NCI-H2029 (cell line): ENCODE measurements around the gene APOB.

Source experiments
- DNase-seq: peaks from one replicate; lab custom pipeline; 2025; lab: John Stamatoyannopoulos, UW

APOB gene

DNA sequence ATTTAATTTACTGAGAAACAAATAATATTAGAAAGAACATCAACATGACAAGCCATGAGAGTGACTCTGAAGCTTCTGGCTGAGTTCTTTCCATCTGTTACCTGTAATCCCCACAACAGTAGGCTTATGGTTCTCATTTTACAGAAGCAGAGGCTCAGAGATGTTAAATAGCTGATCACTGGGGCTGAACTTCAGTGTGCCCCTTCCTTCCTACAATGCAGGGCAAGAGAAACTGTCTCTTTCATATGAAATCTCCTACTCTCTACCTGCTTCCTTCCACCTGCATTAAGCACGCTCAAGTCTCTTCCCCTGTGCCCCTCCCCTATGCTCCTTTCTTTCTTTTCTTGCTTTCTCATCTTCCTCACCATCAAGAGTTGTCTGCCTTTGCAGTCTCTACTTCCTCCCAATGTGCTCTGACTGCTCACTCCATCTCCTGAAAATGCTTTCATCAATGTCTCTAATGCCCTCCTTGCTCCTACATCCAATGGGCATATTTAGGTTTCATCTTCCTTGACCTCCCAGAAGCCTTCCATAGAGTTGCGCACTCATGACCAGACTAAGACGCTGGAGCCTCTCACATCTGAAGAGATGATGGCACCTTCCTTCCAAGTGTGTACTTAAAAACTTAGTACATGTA, 23.7 kb downstream of the APOB start:
- DNase-seq, result no peak

DNA sequence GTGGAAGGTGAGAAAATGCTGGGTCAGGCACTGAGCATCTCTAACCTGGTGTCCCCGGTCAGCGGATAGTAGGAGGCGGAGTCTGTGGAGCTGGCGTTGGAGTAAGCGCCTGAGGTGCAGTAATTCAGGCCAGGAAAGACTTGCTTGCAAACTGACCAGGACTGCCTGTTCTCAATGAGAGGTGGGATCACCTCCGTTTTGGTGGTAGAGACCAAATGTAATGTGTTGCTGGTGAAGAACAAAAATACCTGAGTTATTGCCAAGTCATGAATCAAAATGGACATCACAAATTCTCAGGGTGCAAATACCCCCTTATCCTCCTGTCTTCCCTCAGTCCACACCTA, 24.2 kb downstream of the APOB start:
- no peak for DNase-seq

DNA sequence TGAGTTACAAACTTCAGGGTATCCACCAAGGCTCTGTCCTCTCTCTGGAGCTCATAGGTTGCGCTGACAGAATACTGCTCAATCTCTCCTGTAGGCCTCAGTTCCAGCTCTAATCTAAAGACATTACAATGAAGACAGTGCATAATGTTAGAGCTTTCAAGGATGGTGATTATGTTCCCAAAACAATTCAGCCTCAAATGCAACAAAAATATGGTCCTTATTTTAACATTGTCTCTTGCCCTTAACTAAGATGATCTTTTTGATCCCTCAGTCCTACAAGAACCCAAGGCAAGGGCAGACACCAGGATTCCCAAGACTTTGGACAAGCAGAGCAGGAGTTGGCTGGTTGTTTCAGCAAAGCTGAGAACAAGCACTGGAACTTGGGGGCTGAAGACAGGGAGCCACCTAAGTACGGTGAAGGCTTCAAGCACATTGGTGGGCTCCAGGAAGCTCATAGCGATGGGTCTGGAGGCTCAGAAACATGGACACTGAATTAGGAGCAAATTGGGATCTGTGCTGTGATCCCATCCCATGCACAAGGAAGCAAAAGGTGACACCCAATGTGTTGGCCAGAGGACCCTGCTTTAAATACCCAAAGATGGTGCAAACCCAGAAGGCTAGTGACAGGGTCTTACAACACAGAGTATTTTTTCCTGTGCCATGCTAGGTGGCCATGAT, 24.7 kb downstream of the APOB start:
- DNase-seq, result no peak

DNA sequence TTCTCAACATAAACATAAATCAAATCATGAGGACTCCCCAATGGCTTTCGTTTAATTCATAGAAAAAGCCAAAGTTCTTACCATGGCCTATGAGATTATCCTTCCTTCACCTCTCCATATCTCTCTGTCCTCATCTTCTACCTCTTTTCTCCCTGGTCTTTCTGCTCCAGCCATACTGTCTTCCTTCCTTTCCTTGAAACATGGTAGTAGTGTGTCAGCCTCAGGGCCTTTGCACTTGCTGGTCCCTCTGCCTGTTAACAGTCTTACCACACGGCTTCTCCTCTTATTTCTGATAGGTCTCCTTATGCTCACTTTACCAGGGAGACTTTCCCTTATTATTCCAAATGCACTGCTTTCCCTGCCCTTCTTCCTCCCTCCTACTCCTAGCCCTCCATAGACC, 25.6 kb downstream of the APOB start:
- no peak for DNase-seq

DNA sequence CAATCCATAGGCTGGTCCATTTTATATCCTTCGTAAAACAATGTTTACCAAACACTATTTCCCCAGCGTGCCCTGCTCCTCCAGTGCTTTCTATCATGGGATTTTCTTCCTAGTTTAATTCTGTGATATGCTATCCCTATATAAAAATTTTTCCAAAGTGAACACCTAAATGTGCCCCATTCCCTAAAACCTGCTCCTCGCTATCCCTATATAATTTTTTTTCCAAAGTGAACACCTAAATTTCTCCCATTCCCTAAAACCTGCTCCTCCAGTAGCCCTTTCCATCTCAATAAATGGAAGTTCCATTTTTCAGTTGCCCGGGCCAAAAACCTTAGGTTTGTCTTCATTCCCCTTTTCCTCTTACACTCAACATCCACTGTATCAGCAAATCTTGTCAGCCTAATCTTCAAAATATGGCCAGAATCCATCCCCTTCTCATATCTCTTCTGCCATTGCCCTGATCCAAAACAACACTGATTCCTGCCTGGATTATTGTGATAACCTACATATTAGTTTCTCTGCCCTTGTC, 26.1 kb downstream of the APOB start:
- no peak for DNase-seq

DNA sequence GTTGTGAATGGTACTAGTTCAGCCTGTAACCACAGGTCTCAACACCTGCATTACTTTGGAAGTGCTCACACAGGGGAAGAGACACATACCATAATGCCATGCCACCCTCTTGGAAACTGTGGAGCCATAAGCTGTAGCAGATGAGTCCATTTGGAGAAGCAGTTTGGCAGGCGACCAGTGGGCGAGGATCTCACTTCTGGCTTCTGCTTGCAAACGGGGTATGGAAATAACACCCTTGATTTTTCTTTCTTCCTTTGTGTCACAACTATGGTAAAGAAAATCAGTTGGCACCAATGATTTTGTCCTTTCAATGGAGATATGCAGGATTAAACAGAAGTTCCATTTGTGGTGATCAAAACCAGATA, 28.6 kb downstream of the APOB start:
- DNase-seq, result no peak

DNA sequence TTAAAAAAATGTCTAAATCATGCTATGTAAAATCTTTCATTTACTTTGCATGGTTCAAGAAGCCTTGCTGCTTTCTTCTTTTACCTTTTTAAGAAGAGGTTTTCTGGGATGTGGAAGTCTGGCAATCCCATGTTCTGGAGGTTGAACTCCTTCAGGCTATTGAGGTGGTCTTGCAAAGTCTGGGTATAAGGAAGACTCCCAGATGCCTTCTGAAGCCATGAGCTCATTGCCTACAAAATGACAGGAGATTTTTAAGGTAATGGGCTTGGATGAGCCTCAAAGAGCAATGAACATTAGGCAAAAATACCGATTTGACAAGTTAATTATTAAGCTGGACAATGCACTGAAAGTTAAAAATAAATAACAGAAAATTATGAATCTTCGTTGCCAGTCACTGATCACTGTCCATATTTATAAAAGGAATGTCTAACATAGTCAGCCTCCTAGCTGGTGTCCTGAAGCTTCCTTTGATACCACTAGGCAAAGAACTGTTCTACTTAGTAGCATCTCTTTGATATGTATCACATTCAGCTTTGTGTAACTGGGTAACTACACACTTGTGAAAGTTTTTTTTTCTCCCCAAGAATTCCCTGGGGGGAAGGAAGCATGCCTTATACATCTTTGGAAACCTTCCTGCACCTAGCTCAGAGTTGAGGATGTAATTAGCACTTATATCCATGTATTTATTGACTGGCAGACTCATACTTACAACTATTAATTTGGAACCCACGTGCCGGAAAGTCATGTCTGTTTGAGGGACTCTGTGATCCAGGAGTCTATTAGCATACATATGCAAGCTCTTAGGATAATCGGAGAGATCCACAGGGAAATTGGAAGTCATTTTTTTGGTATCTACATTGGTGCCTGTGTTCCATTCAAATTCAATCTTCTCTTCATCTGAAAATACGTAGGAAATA, 29.3 kb downstream of the APOB start:
- DNase-seq, result no peak

DNA sequence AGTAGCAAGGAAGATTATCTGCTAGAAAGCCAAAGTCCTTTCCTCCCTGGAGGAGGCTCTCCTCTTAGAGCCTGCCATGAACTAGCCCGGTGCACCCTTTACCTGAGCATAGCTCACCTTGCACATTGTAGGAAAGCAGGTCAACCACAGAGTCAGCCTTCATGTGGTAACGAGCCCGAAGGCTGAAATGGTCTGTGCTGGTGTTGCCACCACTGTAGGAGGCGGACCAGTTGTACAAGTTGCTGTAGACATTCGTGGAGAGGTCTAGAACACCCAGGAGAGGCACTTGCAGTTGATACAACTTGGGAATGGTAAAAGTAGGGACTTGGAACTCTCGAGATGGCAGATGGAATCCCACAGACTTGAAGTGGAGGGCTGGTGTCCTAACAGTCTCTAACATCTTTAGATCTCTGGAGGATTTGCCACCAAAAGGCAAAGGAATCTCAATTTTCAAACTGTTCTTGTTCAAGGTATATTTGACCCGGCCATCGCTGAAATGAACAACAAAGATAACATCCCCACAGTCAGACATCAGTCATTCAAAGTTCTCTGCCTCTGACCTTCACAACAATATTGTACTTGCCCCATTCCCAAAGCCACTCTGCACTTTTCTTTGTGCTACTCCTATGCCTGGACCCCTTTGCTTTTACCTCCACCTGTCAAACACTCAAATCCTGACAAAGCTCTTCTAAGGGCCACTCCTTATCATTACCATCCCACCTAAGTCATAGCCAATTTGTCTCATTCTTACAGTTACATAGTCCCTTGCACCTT, 30.6 kb downstream of the APOB start:
- no peak for DNase-seq

DNA sequence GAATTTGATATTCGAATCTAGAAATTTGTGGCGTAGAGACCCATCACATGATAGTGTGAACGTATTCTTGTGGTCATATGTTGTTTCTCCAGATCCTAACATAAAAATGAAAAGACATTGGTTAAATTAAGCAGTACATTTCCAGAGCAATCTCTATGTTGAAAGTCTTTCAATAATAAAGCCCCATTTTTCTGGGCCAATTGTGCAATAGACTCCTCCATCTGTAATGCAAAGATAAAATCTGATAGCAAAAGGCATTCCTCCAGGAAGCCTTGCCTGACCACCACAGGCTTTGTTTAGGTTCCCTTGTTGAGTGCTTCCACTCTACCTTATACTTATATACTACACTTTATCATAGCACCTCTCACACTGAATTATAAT, 31.3 kb downstream of the APOB start:
- no peak for DNase-seq

DNA sequence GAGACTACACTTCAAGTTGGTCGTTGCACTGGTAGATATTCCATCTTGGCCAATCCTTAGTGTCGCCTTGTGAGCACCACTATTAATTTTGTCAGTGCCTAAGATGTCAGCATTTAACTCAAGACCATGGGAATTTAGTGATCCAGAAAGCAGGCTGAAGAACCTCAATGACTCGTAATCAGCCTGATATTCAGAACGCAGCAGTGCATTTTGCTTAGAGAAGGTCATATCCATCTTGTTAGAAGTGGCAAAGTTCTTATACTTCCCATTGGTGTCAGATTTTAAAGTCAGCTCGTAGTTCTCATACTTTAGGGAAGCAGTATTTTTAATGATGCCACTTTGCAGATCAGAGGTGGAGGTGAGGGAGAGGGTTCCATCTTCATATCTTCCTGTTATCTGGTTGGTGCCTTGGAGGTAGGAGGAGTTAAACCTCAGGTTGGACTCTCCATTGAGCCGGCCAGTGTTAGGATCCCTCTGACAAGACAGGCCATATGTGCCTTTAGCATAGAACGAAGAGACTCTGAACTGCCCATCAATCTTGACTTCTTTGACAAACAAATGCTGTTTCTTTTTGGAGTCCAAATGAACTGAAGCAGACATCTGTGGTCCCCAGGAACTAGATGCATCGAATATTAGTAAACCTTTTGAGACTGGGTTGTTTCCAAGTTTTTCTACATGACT, 31.9 kb downstream of the APOB start:
- no peak for DNase-seq

DNA sequence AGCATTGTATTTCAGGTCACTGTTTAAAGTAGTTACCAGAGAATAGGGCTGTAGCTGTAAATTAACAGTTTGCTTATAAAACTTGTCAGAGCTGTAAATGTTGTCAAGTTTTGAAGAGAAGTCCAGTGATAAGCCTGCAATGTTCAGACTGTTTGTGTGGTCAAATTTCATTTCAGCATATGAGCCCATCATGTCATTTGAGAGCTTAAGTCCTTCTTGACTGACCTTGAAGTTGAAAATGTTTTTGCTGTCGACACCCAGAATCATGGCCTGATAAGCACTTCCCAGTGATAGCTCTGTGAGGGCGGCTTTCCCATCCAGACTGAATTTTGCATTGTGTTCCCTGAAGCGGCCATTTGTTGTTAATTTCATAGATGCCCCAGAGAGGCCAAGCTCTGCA, 32.4 kb downstream of the APOB start:
- no peak for DNase-seq

DNA sequence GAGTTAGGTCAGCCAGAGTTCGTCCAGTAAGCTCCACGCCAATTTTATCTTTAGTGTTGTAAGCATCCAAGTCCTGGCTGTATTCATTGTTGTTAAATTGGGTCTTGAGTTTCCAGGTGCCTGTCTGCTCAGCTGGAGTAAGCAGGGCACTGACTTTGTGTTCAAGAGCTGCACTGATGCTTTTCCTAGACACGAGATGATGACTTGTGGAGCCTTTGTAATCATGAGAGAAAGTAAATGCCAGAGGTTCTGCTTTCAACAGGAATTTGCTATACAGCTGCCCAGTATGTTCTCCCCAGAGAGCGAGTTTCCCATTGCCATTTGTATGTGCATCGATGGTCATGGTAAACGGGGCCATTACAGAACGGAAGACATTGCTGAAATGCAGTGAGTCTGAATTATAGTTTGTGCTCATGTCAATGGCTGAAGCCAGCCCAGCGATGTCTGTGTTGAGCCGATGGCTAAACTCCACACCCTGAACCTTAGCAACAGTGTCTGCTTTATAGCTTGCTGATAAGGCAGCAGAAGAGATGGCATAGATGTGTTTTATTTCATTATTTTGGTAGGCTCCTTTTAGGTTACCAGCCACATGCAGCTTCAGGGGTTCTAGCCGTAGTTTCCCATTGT, 32.9 kb downstream of the APOB start:
- DNase-seq, result no peak

DNA sequence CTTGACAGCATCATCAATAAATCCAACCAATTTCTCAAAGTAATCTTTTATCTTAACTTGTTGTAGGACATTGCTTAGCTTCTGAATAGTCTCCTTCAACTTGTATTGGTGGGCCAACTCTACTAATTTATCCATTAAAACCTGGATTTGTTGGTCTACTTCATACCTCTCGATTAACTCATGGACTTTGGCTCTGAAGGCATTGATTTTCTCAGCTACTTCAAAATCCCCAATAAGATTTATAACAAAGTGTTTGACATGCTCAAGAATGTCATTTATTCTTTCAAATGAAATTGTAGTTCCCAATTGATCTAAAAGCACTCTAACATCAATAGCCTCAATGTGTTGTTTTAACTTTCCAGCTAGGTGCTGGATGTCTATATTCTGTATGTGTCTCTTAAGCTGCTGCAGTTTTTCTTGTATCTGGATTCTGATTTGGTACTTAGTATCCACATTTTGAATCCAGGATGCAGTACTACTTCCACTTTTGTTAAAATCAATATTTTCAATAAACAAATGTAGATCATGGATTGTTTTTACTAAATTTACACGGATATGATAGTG, 34.1 kb downstream of the APOB start:
- DNase-seq, result no peak

DNA sequence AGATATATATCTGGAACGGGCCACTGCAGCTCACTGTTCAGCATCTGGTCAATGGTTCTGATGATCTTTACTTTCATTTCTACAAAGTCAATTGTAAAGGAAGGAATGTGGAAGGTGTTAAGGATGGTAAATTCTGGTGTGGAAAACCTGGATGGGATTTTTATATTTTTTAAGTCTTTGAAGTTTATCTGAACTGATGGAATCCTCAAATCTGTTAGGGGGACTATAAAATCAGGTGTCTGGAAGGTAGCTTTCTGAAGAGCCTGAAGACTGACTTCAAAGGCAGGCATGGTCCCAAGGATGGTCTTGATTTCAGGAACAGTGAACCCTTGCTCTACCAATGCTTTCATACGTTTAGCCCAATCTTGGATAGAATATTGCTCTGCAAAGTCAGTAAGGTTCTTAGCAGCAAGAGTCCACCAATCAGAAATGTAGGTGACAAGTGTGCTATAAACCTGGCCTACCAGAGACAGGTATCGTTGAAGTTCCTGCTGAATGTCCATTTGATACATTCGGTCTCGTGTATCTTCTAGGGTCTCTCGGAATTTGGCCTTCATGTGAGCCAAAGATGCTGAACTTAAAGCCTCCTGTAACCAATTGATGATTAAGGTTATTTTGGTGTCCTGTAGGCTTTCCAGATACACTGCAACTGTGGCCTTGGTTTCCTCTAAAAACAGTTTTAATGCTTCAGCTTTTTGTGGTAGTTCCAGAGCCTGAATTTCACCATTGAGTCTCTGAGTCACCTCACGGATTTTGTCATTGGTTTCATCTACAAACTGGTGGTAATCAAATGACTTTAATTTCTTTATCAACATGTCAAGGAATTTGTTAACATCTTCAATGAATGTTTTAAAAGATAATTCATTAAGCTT, 34.8 kb downstream of the APOB start:
- DNase-seq, result no peak

DNA sequence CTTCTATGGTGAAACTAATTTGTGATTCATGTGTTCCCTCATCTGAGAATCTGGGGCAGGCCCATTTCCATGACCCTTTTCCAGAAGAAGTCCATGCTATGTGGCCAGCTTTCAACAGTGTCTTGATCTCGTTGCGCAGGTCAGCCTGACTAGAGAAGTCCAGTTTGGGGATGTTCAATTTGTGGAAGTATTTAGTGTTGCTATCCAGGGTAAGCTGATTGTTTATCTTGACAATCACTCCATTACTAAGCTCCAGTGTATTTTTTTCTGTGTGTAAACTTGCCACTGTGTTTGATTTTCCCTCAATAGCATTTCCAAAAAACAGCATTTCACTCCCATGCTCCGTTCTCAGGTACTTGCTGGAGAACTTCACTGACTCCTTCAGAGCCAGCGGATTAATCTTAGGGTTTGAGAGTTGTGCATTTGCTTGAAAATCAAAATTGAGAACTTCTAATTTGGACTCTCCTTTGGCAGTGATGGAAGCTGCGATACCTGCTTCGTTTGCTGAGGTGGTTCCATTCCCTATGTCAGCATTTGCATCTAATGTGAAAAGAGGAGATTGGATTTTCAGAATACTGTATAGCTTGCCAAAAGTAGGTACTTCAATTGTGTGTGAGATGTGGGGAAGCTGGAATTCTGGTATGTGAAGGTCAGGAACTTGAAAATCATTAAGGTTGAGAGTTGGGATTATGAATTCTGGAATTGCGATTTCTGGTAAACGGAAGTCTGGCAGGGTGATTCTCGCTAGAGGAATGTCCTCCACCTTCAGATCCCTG, 35.7 kb downstream of the APOB start:
- no peak for DNase-seq

DNA sequence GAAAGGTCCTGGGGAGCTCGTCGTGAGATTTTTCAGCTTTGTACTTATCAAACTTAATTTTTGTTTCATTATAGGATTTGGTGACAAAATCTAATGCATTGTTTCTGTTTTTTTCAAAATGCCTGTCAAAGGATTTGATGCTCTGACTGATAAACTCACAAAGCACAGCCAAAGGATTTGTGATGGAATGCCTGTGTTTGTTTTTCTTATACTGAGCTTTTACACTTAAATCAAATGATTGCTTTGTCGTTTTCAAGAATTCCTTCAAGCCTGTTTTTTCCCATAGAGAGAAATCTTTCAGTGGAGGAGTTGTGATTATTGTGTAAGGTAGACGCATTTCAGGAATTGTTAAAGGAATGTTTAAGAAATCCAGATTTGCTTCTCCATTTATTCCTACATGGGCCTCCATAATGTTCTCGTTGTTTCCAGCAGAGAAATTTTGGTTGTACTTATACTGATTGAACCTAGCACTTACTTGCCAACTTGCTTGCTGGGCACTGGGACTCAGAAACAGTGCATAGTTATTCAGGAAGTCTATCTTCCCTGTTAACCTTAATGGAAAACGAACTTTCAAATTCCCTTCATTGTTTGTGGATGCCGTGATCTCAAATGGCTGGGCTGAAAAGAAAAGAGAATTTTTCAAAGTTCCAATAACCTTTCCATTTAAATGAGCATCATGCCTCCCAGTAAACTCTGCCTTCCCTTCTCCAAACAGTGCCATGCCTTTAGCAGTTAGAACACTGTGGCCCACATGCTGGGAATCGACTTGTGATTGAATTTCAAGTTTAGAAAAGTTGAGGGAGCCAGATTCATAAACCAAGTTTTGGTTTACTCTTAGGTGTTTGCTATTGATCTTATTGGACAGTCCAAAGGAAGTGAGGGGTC, 36.5 kb downstream of the APOB start:
- DNase-seq, result no peak

DNA sequence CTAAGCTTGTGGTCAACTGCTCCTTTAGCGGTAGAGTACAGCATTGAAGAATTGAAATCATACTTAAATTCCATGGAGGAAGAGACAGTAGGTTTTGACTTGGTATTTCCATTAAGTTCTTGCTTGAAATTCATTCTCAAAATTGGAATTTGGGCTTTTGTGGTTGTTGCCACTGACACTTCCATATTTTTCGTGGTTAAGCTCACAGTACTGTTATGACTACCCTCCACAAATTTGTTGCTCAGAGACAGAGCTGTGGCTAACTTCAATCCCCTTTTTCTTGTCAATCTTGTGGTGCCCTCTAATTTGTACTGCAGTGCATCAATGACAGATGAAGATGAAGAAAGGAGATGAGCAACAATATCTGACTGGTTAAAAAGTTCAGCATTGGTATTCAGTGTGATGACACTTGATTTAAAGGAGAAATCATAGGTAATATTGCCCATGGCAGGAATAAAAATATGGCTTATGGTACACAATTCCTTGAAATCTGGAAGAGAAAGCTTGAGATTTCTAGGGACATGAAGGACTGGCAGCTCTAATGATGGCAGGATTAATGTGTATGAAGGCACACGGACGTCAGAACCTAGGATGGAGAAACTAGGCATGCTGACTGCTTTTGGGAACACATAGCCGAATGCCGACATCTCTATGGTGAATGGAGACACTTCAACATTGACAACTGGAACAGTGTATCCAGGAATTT, 37.3 kb downstream of the APOB start:
- no peak for DNase-seq
